Measurements from ENCODE around the gene PRSS2. TPM values are rescaled to one million over a fixed set of nuclear protein-coding genes. Genes with fewer than 3 reads are reported as not detected.

The PRSS2 gene
- total and polyA plus RNA-seq, 9 of the 15 experiments (the other 6 are each of a cell fraction or from before 2014, with no cell fraction given), result 1.3 to 23.9 (median 3.8) TPM

DNA sequence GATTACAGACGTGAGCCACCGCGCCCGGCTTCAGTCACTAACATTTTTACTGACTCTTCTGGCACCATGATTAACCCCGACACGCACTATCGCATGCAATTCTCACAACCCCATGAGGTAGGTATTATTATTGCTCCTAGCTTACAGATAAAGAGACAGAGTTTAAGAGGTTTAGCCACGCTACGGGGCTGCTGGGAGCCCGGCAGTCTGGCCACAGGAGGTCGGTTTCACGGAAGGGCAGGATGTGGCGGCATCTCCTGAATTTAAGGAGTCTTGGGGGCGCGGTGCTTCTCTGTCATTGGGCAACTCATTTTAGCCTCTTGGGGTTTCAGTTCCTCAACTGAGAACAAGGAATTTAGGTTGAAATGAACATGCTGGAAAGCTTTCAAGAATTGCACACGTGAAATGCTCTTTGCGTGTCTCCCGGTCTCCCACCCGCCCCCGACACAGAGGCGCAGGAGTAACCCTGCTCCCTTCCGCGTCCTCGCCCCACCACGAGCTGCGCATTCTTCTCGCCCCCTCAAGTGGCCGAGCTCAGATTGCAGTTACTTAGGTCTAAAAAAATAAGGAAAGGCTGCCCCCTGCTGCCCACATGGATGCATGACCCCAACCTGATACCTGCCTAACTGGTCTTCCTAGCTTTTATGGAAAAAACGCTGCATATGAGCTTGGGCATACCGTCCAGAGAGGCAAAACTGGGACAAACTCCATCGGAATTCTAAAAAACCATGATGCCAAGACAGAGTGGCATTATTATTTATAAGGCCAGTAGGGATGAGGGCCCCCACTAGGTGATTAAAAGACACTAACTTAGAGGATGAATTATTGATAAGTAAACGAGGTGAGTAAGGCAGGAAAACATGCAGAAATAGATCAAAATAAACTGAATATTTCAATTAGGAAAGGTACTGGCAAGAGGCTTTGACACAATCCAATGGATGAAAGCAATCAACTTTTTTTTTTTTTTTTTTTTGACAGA lies 12.4 kb downstream of the PRSS2 start (continued):
- TF ChIP-seq GABPB1 (CRISPR knock-in tag; IDR thresholded peaks at IDR 0.05) (peak; percentile 47; the same call in 1 of the 2 replicates), CBX3 (IDR thresholded peaks at IDR 0.05; ENCODE audit: borderline replicate concordance in 1 of 2, low read length in 2 of 2) (peak in 1 of 2 experiments; percentile 99; a peak in 2 of 3 replicates), WHSC1 (IDR thresholded peaks at IDR 0.05; ENCODE audit: low read length) (no peak), CREB1 (IDR thresholded peaks at IDR 0.05) (no peak), CREB1 (CRISPR knock-in tag; IDR thresholded peaks at IDR 0.05) (peak; percentile 55; the same call in 1 of the 2 replicates), JUND (IDR thresholded peaks at IDR 0.05; ENCODE audit: borderline replicate concordance, low read depth, low read length) (0 out of 2 replicates have a peak, but pooled peaks have one; percentile 26), JUND (tag; IDR thresholded peaks at IDR 0.05; ENCODE audit: borderline replicate concordance, low read depth, low read length) (no peak), HDAC2 (IDR thresholded peaks at IDR 0.05) (no peak), CBX5 (IDR thresholded peaks at IDR 0.05; ENCODE audit: borderline replicate concordance, low read depth) (peak; percentile 76; the same call in 1 of the 2 replicates), PTBP1 (IDR thresholded peaks at IDR 0.05; ENCODE audit: low read depth, low read length) (no peak), BDP1 (IDR thresholded peaks at IDR 0.05; ENCODE audit: insufficient read depth, insufficient read length) (no peak), ZNF217 (CRISPR knock-in tag; IDR thresholded peaks at IDR 0.05) (no peak), TAF1 (IDR thresholded peaks at IDR 0.05; ENCODE audit: control insufficient read depth, extremely low read depth, insufficient read depth, low read length, severe bottlenecking) (no peak), ZFP30 (CRISPR knock-in tag; IDR thresholded peaks at IDR 0.05; ENCODE audit: borderline replicate concordance) (no peak)
- TF ChIP-seq, protein P1, sequence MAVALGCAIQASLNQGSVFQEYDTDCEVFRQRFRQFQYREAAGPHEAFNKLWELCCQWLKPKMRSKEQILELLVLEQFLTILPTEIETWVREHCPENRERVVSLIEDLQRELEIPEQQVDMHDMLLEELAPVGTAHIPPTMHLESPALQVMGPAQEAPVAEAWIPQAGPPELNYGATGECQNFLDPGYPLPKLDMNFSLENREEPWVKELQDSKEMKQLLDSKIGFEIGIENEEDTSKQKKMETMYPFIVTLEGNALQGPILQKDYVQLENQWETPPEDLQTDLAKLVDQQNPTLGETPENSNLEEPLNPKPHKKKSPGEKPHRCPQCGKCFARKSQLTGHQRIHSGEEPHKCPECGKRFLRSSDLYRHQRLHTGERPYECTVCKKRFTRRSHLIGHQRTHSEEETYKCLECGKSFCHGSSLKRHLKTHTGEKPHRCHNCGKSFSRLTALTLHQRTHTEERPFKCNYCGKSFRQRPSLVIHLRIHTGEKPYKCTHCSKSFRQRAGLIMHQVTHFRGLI (CRISPR knock-in tag; IDR thresholded peaks at IDR 0.05), result no peak
- TF ChIP-seq, protein P2, sequence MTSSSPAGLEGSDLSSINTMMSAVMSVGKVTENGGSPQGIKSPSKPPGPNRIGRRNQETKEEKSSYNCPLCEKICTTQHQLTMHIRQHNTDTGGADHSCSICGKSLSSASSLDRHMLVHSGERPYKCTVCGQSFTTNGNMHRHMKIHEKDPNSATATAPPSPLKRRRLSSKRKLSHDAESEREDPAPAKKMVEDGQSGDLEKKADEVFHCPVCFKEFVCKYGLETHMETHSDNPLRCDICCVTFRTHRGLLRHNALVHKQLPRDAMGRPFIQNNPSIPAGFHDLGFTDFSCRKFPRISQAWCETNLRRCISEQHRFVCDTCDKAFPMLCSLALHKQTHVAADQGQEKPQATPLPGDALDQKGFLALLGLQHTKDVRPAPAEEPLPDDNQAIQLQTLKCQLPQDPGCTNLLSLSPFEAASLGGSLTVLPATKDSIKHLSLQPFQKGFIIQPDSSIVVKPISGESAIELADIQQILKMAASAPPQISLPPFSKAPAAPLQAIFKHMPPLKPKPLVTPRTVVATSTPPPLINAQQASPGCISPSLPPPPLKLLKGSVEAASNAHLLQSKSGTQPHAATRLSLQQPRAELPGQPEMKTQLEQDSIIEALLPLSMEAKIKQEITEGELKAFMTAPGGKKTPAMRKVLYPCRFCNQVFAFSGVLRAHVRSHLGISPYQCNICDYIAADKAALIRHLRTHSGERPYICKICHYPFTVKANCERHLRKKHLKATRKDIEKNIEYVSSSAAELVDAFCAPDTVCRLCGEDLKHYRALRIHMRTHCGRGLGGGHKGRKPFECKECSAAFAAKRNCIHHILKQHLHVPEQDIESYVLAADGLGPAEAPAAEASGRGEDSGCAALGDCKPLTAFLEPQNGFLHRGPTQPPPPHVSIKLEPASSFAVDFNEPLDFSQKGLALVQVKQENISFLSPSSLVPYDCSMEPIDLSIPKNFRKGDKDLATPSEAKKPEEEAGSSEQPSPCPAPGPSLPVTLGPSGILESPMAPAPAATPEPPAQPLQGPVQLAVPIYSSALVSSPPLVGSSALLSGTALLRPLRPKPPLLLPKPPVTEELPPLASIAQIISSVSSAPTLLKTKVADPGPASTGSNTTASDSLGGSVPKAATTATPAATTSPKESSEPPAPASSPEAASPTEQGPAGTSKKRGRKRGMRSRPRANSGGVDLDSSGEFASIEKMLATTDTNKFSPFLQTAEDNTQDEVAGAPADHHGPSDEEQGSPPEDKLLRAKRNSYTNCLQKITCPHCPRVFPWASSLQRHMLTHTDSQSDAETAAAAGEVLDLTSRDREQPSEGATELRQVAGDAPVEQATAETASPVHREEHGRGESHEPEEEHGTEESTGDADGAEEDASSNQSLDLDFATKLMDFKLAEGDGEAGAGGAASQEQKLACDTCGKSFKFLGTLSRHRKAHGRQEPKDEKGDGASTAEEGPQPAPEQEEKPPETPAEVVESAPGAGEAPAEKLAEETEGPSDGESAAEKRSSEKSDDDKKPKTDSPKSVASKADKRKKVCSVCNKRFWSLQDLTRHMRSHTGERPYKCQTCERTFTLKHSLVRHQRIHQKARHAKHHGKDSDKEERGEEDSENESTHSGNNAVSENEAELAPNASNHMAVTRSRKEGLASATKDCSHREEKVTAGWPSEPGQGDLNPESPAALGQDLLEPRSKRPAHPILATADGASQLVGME (CRISPR knock-in tag; IDR thresholded peaks at IDR 0.05), result no peak
- TF ChIP-seq, protein P3, sequence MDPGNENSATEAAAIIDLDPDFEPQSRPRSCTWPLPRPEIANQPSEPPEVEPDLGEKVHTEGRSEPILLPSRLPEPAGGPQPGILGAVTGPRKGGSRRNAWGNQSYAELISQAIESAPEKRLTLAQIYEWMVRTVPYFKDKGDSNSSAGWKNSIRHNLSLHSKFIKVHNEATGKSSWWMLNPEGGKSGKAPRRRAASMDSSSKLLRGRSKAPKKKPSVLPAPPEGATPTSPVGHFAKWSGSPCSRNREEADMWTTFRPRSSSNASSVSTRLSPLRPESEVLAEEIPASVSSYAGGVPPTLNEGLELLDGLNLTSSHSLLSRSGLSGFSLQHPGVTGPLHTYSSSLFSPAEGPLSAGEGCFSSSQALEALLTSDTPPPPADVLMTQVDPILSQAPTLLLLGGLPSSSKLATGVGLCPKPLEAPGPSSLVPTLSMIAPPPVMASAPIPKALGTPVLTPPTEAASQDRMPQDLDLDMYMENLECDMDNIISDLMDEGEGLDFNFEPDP (CRISPR knock-in tag; IDR thresholded peaks at IDR 0.05), result no peak

Measured in K562 (cell line).